HG03520 (cell line): ENCODE results near the gene LCAT.

Source experiments
- ATAC-seq: cut with Tn5 transposase; IDR thresholded peaks from one replicate; pipeline ENCODE4 v1.9.1; 2021; ENCODE audit warnings: mild to moderate bottlenecking, moderate library complexity; ENCODE audit not compliant: unreplicated experiment

The LCAT gene

GRCh38 chr16:67934306-67935100, 9.4 kb downstream of the LCAT start:
- ATAC-seq, result no peak

- ATAC-seq, result no peak
Observed at GRCh38 chr16:67933805-67934204, 10.1 kb downstream of the LCAT start.

GRCh38 chr16:67932462-67932840, 11.5 kb downstream of the LCAT start:
- no peak for ATAC-seq

GRCh38 chr16:67931712-67932461, 12.0 kb downstream of the LCAT start, which contains the start of gene CTRL:
CTRL (minus strand) TSS chr16:67931862; CDS start chr16:67931852, 10 bp downstream.
- no peak for ATAC-seq

DNA sequence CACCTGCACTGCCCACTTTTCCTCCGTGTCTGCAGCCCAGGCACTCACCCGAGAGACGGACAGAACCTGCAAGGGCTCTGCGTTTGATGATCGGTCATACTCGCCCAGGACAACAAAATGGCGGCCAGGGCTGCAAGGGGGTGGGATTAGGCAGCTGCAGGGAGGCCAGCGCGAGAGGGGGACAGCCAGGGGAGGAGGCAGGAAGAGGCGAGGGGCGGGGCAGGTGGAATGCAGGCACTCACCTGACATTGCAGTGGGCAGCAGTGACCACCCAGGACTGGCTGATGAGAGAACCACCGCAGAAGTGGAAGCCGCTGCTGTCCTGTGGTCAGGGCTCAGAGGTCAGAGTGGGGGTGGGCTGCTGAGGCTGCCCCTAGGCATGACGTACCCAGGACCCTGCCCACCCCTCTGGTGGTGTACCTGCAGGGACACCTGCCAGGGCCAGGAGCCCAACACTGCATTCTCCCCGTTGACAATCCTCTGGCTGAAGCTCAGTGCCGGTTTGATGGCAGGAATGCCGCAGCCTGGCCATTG, 13.2 kb downstream of the LCAT start:
- no peak for ATAC-seq

- no peak for ATAC-seq
Observed at GRCh38 chr16:67930191-67930590, 13.7 kb downstream of the LCAT start.

DNA sequence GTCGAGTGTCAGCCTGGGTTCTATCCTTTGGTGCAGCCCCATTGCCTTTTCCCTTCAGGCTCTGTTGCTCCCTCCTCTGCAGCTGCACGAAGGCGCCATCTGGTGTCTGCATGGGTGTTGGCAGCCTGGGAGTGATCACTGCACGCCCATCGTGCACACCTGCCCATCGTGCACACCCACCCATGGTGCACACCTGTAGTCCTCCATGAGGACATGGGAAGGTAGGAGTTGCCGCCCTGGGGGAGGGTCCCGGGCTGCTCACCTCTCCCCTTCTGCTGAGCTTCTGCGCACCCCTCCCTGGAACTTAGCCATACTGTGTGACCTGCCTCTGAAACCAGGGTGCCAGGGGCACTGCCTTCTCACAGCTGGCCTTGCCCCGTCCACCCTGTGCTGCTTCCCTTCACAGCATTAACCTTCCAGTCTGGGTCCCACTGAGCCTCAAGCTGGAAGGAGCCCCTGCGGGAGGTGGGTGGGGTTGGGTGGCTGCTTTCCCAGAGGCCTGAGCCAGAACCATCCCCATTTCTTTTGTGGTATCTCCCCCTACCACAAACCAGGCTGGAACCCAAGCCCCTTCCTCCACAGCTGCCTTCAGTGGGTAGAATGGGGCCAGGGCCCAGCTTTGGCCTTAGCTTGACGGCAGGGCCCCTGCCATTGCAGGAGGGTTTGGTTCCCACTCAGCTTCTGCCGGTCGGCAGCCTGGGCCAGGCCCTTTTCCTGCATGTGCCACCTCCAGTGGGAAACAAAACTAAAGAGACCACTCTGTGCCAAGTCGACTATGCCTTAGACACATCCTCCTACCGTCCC, 15.2 kb downstream of the LCAT start:
- no peak for ATAC-seq

DNA sequence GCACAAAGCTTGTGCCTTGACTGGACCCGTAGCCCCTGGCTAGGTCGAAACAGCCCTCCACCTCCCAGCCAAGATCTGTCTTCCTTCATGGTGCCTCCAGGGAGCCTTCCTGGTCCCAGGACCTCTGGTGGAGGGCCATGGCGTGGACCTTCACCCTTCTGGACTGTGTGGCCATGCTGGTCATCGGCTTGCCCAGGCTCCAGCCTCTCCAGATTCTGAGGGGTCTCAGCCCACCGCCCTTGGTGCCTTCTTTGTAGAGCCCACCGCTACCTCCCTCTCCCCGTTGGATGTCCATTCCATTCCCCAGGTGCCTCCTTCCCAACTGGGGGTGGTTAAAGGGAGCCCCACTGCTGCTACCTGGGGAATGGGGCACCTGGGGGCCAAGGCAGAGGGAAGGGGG, 15.8 kb downstream of the LCAT start:
- no peak for ATAC-seq

- no peak for ATAC-seq
Observed at GRCh38 chr16:67927131-67927941, 16.6 kb downstream of the LCAT start.

DNA sequence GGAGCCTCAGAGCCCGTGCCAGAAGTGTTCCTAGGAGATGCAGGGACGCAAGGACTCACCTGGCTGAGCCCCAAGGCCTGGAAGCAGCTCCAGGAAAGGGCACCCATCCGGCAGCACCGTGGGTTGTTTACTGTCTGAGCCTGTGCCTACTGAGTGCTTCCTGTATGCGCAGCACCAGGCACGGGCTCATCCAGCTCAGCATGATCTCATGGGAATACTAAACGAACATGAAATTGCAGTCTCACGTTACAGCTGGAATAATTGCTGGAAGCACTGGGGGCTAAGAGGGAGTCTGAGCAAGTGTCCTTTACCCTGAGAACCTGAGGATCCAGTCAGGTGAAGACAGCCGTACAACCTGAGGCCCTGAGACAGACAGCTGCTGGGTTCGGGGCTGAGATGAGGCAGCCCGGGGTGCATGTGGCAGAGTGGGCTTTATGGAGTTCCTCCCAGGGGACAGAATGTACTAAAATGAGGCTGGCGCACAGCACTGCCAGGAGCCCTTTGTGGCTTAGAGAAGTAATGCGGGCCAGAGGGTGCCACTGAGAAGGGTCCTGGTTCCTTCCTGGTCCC, 17.7 kb downstream of the LCAT start:
- ATAC-seq, result no peak

GRCh38 chr16:67924140-67924906, 19.6 kb downstream of the LCAT start:
- no peak for ATAC-seq

- no peak for ATAC-seq
Observed at GRCh38 chr16:67923414-67924116, 20.4 kb downstream of the LCAT start.

DNA sequence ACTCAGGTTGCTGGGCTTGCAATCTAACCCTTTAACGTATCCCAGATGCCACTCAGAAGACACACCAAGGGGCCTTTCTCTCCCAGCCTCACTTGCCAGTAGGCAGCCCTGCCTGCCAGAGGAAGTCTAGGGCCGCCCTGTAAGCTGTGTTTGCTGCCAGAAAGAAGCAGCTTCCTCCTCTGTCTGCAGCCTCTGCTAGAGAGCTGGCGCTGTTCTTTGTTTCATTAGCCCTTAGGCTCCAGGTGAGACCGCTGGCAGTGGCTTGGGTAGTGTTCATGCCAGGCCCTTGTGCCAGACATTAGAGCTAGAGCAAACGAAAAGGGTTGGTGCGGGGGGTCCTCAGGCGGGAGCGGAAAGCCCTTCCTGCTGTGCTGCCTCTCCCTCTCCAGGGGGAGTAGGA, 21.2 kb downstream of the LCAT start:
- ATAC-seq, result no peak

DNA sequence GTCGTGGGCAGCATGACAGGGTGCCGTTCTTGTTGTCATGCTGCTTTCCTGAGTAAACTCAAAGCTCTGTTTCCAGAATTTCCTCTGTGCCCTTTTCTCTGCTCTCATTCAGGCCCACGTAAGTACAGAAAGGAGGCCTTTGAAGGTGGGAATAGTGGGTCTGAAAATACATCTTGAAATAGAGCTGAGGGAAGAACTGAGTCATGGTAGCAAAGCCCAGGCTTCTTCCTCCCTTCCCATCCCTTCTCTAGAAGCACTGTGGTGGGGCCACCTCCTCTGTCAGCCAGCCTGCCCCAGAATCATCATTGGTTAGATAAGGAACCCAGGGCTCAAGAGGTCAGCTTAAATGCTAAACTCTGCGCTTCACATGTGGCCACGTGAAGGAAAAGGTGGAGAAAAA, 21.7 kb downstream of the LCAT start:
- ATAC-seq, result no peak

- no peak for ATAC-seq
Observed at GRCh38 chr16:67919622-67920221, 24.2 kb downstream of the LCAT start.

GRCh38 chr16:67917852-67918236, 26.1 kb downstream of the LCAT start:
- ATAC-seq, result no peak

- ATAC-seq, result no peak
Observed at GRCh38 chr16:67917140-67917851, 26.6 kb downstream of the LCAT start.
